Thyroid gland (tissue), 4 donors: ENCODE data around the gene KRT36. TPM values are rescaled to one million over a fixed set of nuclear protein-coding genes. Genes with fewer than 3 reads are reported as not detected.

ENCODE experiments used
- DNase-seq, 2 donors: peaks; one replicate each; pipeline ENCODE4 v3.0.0-alpha.2; 2019
- H3K27ac ChIP-seq, 3 donors: fragments of 200-600 bp; sonication (generic); 1 replicate in 2 of 3; 2 replicates in 1 of 3; pipeline ENCODE4 v1.5.1; 2016 to 2019; ENCODE audit warnings: mild to moderate bottlenecking in 1 of 3, moderate library complexity in 1 of 3
- H3K27me3 ChIP-seq: fragments of 200-600 bp; sonication (generic); one replicate; pipeline ENCODE4 v1.5.1; 2019
- H3K36me3 ChIP-seq, 2 donors: fragments of 200-600 bp; sonication (generic); one replicate each; pipeline ENCODE4 v1.5.1; 2016 to 2019
- H3K4me1 ChIP-seq, 2 donors: fragments of 200-600 bp; sonication (generic); one replicate each; pipeline ENCODE4 v1.5.1; 2017 to 2019
- H3K4me3 ChIP-seq, 3 donors: fragments of 200-600 bp; sonication (generic); replicated peaks in 1 of 3; 1 replicate in 2 of 3; 2 replicates in 1 of 3; pipeline ENCODE4 v1.5.1; 2016; ENCODE audit warnings: mild to moderate bottlenecking in 1 of 3
- H3K9me3 ChIP-seq: fragments of 200-600 bp; sonication (generic); one replicate; pipeline ENCODE4 v1.5.1; 2017
- CTCF ChIP-seq, 6 experiments: fragments of 200-600 bp in 3 of 6; fragments of 450-650 bp in 3 of 6; sonication (generic) in 3 of 6; IDR thresholded peaks; one replicate each; pipeline ENCODE4 v1.5.1; 2016 to 2019; ENCODE audit warnings: antibody characterized with exemption in 6 of 6, mild to moderate bottlenecking in 2 of 6, inconsistent platforms in 1 of 6, moderate library complexity in 1 of 6
- POLR2A ChIP-seq, 2 donors: fragments of 450-650 bp; IDR thresholded peaks; one replicate each; pipeline ENCODE4 v1.6.1; 2017; ENCODE audit warnings: antibody characterized with exemption in 2 of 2, mild to moderate bottlenecking in 2 of 2, moderate library complexity in 1 of 2
- WGBS, 2 donors: methylation state at CpG; one replicate each; pipeline ENCODE4 v1.1.5; 2017; 5-methylcytosine and 5-hydroxymethylcytosine counted together
- intact Hi-C: fragments of 100-400 bp; cut with DNase I; formaldehyde crosslinking; loops from one replicate; pipeline ENCODE4 v1.15.1; 2023
- total RNA-seq, 4 donors: library from RNA; depleted of rRNA; stranded (reverse); fragments of >200 nt; gene quantifications; one replicate each; pipeline ENCODE4 v1.2.3, GENCODE V29; 2016

The KRT36 gene
- total RNA-seq, 4 donors from 2014 or later, result not detected

DNA sequence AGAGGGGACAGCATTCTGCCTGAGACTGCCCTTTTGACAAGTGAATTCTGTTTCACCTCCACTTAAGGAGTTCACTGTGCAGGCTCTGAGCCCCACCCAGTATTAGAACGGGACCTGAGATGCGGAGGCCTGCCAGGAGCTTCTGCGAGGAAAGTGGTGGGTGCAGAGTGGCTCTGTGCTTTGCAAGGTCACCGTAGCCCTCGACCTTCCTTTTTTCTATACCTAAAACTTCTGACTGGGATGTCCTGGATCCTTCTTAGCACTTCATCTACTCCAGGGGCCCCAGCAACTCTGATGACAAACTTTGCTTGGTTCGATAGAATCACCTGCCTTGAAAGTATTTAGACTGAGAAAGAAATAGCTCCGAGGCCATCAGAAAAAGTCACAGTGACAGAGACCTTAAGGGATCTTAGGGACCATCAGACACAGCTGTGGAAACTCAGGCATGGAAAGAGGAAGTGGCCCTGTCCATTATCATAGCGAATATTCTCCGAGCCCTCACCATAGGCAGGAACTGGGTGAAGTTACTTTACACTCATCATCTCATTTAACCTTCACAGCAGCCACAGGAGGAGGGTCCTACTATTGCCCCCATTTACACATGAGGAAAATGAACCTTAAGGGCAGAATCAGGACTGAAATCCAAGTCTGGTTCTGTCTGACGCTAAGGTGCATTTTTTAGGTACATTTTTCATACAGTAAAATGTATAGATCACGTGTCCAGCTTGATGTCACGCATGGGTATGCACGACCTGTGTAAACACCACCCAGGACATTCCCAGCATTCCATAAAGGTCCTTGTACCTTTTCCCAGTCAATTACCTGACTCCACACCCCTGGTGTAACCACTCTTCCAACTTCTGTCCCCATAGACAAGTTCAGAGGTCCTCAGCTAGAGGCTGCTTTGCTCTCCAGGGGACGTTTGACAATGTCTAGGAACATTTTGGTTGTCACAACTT is 16.4 kb upstream of the KRT36 start:
- DNase-seq, result no peak
- TF ChIP-seq POLR2A (IDR thresholded peaks at IDR 0.05) (no peak), CTCF (IDR thresholded peaks at IDR 0.05) (no peak)
- H3K9me3 ChIP-seq, result no peaks in the 10 kb centered on the region
- no peak overlapping the region for H3K27ac ChIP-seq
- no peak overlapping the region for H3K4me3 ChIP-seq
- intact Hi-C loops, result no loop called here
- 66 to 74% methylated on average over 14 of the region's 14 CpGs for WGBS, 2 donors
- H3K36me3 ChIP-seq, result no peaks in the 10 kb centered on the region
- H3K27me3 ChIP-seq, result no peaks in the 10 kb centered on the region
- peaks cover 0 to 9% of the 10 kb centered on the region in 2 donors for H3K4me1 ChIP-seq

DNA sequence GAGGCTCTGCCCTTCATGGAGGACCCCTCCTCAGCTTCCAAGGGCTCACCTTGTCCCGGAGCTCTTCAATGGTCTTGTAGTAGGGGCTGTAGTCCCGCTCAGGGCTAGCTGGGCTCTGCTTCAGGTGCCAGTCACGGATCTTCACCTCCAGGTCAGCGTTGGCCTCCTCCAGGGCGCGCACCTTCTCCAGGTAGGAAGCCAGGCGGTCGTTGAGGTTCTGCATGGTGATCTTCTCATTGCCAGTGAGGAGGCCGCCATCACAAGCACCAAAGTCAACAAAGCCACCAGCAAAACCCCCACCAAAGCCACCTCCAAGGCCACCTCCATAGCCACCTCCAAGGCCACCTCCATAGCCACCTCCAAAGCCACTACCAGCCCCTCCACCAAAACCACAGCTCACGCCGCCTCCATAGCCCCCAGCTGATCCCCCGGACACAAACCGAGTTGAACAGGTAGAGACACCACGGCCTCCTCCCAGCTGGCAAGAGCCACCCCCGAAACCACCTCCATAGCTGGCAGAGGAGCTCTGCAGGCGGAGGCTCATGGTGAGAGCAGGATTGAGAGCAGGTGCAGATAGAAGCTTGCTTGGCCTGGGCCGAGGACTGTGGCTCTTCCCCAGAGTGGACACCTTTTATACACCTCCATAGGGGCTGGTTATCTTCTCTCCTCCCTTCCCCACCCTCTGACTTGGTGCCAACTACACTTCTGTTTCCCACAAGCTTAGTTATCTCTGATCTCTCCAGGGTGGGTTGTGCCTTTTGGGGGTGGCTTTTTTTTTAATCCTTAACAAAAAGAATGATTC is 15.5 kb upstream of the KRT36 start, which contains the start of gene KRT13:
Gene KRT13 (minus strand): TSS at position 606 of the 802 bp plus-strand sequence. CDS start 62 bp downstream, at position 544.
- H3K4me1 ChIP-seq, result peaks cover 0 to 9% of the 10 kb centered on the region in 2 donors
- 86 to 88% methylated on average over 10 to 15 of the region's 17 CpGs for WGBS, 2 donors
- TF ChIP-seq POLR2A (IDR thresholded peaks at IDR 0.05) (no peak), CTCF (IDR thresholded peaks at IDR 0.05) (no peak)
- H3K27me3 ChIP-seq, result no peaks in the 10 kb centered on the region
- intact Hi-C loops, result no loop called here
- no peak for DNase-seq
- no peak within 1 kb of the TSS for H3K4me3 ChIP-seq
- no peaks in the 10 kb centered on the region for H3K9me3 ChIP-seq
- H3K36me3 ChIP-seq, result no peaks in the 10 kb centered on the region
- H3K27ac ChIP-seq, result no peak within 1 kb of the TSS

DNA sequence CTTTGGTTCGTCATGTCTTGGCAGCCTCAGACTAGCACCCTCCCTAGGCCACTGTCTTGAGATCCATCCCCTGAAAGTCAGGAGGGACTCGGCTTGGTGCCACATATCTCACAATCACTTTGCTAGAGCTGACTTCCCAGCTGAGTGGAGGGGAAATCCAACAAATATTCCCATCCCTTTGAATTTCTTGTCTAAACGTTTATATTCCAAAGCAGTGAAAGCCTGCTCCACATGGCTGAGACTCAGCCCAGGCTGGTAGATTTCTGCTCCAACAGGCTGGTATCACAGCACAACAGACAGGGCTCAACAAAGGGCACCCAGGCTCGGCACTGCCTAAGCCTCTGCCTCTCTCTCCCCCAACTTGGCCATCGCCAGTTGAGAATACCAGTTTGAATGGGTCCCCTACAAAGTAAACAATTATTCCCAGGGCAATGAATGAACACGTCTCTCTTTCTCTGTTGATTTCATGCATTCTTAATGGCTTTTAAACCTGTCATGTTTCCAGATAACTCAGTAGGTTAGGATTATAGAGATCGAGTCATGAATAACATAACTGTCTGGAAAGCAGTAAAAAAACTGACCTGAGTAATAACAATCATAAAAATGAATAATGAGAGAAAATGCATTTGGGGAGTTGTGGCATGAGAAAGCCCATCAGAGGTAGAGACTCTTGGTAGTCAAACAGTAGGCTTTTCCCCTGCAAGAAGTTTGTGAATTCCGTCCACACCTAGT is 14.7 kb upstream of the KRT36 start:
- TF ChIP-seq CTCF (IDR thresholded peaks at IDR 0.05) (no peak), POLR2A (IDR thresholded peaks at IDR 0.05) (no peak)
- H3K27ac ChIP-seq, result no peak overlapping the region
- no peaks in the 10 kb centered on the region for H3K27me3 ChIP-seq
- WGBS, 2 donors, result 48 to 51% methylated on average over 8 of the region's 8 CpGs
- H3K4me3 ChIP-seq, result no peak overlapping the region
- peak; percentile 37 to 55 for DNase-seq
- peaks cover 0 to 9% of the 10 kb centered on the region in 2 donors for H3K4me1 ChIP-seq
- no peaks in the 10 kb centered on the region for H3K36me3 ChIP-seq
- intact Hi-C loops, result no loop called here
- H3K9me3 ChIP-seq, result no peaks in the 10 kb centered on the region

- H3K4me3 ChIP-seq, result no peak overlapping the region
- no peak for TF ChIP-seq CTCF (IDR thresholded peaks at IDR 0.05)
- peaks cover 0 to 9% of the 10 kb centered on the region in 2 donors for H3K4me1 ChIP-seq
- H3K9me3 ChIP-seq, result no peaks in the 10 kb centered on the region
- 84 to 87% methylated on average over 9 of the region's 9 CpGs for WGBS, 2 donors
- no peaks in the 10 kb centered on the region for H3K36me3 ChIP-seq
- H3K27me3 ChIP-seq, result no peaks in the 10 kb centered on the region
- intact Hi-C loops, result no loop called here
- no peak for DNase-seq
- no peak overlapping the region for H3K27ac ChIP-seq
Observed at GRCh38 chr17:41503202-41503601, 13.5 kb upstream of the KRT36 start.
